ENCODE data around the gene TBRG1. TPM values are rescaled to one million over a fixed set of nuclear protein-coding genes. Genes with fewer than 3 reads are reported as not detected.

The TBRG1 gene
- total and polyA plus RNA-seq, 2 experiments from 2014 or later, result 24.8 to 56.6 TPM

GRCh38 chr11:124682443-124682842, 59.8 kb downstream of the TBRG1 start (continued):
- TF ChIP-seq REST (IDR thresholded peaks at IDR 0.05; ENCODE audit: unreplicated experiment), result no peak
- TF ChIP-seq ZNF331 (CRISPR knock-in tag; IDR thresholded peaks at IDR 0.05; ENCODE audit: low read depth), result no peak

Small RNAs within 50 kb of the gene (small RNA-seq; reads per million reads assigned to genes)
- not detected for gene RNA5SP352 (ENCODE audit: low replicate concordance)

Other genes with a start within 250 kb of the TBRG1 start
- not detected in 2 replicates for gene OR8B2, start 238.4 kb upstream of the TBRG1 start, total RNA-seq (2014; rRNA removed; shearing (Covaris generic))
- not detected in 2 replicates for gene OR8B2, start 238.4 kb upstream of the TBRG1 start, polyA plus RNA-seq (2016; fragmentation: Nextera tagmentation; extraction: Ambion mirVana)
- gene OR8B3, start 223.8 kb upstream of the TBRG1 start, total RNA-seq (2014; rRNA removed; shearing (Covaris generic)), result not detected in 2 replicates
- not detected in 2 replicates for gene OR8B3, start 223.8 kb upstream of the TBRG1 start, polyA plus RNA-seq (2016; fragmentation: Nextera tagmentation; extraction: Ambion mirVana)
- not detected in 2 replicates for gene OR8B4, start 198.0 kb upstream of the TBRG1 start, total RNA-seq (2014; rRNA removed; shearing (Covaris generic))
- gene OR8B4, start 198.0 kb upstream of the TBRG1 start, polyA plus RNA-seq (2016; fragmentation: Nextera tagmentation; extraction: Ambion mirVana), result not detected in 2 replicates
- gene OR8B8, start 177.2 kb upstream of the TBRG1 start, total RNA-seq (2014; rRNA removed; shearing (Covaris generic)), result not detected in 2 replicates
- not detected in 2 replicates for gene OR8B8, start 177.2 kb upstream of the TBRG1 start, polyA plus RNA-seq (2016; fragmentation: Nextera tagmentation; extraction: Ambion mirVana)
- gene OR8B12, start 79.2 kb upstream of the TBRG1 start, total RNA-seq (2014; rRNA removed; shearing (Covaris generic)), result not detected in 2 replicates
- gene OR8B12, start 79.2 kb upstream of the TBRG1 start, polyA plus RNA-seq (2016; fragmentation: Nextera tagmentation; extraction: Ambion mirVana), result not detected in 2 replicates
- not detected in 2 replicates for gene OR8A1, start 52.9 kb upstream of the TBRG1 start, total RNA-seq (2014; rRNA removed; shearing (Covaris generic))
- gene OR8A1, start 52.9 kb upstream of the TBRG1 start, polyA plus RNA-seq (2016; fragmentation: Nextera tagmentation; extraction: Ambion mirVana), result not detected in 2 replicates
- not detected in 2 replicates for gene PANX3, start 11.4 kb upstream of the TBRG1 start, total RNA-seq (2014; rRNA removed; shearing (Covaris generic))
- not detected in 2 replicates for gene PANX3, start 11.4 kb upstream of the TBRG1 start, polyA plus RNA-seq (2016; fragmentation: Nextera tagmentation; extraction: Ambion mirVana)
- gene SIAE, start 50.9 kb downstream of the TBRG1 start, total RNA-seq (2014; rRNA removed; shearing (Covaris generic)), result 1.5 and 1.7 TPM in 2 replicates
- 0.85 and 1.1 TPM in 2 replicates for gene SIAE, start 50.9 kb downstream of the TBRG1 start, polyA plus RNA-seq (2016; fragmentation: Nextera tagmentation; extraction: Ambion mirVana)
- 3.2 and 7.4 TPM in 2 replicates for gene SPA17, start 51.0 kb downstream of the TBRG1 start, total RNA-seq (2014; rRNA removed; shearing (Covaris generic))
- 14.9 and 18.6 TPM in 2 replicates for gene SPA17, start 51.0 kb downstream of the TBRG1 start, polyA plus RNA-seq (2016; fragmentation: Nextera tagmentation; extraction: Ambion mirVana)
- 0.24 TPM in 1 of 2 replicates, not detected in the other for gene NRGN, start 117.1 kb downstream of the TBRG1 start, total RNA-seq (2014; rRNA removed; shearing (Covaris generic))
- 0.61 TPM in 2 replicates for gene NRGN, start 117.1 kb downstream of the TBRG1 start, polyA plus RNA-seq (2016; fragmentation: Nextera tagmentation; extraction: Ambion mirVana)
- gene VSIG2, start 129.4 kb downstream of the TBRG1 start, total RNA-seq (2014; rRNA removed; shearing (Covaris generic)), result not detected in 2 replicates
- 0.19 TPM in 1 of 2 replicates, not detected in the other for gene VSIG2, start 129.4 kb downstream of the TBRG1 start, polyA plus RNA-seq (2016; fragmentation: Nextera tagmentation; extraction: Ambion mirVana)
- not detected in 2 replicates for gene ESAM, start 139.4 kb downstream of the TBRG1 start, total RNA-seq (2014; rRNA removed; shearing (Covaris generic))
- gene ESAM, start 139.4 kb downstream of the TBRG1 start, polyA plus RNA-seq (2016; fragmentation: Nextera tagmentation; extraction: Ambion mirVana), result 0.32 and 0.50 TPM in 2 replicates
- gene MSANTD2, start 177.5 kb downstream of the TBRG1 start, total RNA-seq (2014; rRNA removed; shearing (Covaris generic)), result 34.4 and 39.5 TPM in 2 replicates
- gene MSANTD2, start 177.5 kb downstream of the TBRG1 start, polyA plus RNA-seq (2016; fragmentation: Nextera tagmentation; extraction: Ambion mirVana), result 15.3 and 18.7 TPM in 2 replicates
- gene ROBO3, start 242.6 kb downstream of the TBRG1 start, total RNA-seq (2014; rRNA removed; shearing (Covaris generic)), result 8.0 and 17.0 TPM in 2 replicates
- gene ROBO3, start 242.6 kb downstream of the TBRG1 start, polyA plus RNA-seq (2016; fragmentation: Nextera tagmentation; extraction: Ambion mirVana), result 21.0 and 21.4 TPM in 2 replicates

Data from GM23338 (cell line).